NCI-H524 (cell line): ENCODE results near the gene GPR162.

Source experiments
- DNase-seq, 2 experiments: peaks; one replicate each; lab custom pipeline; 2025; lab: John Stamatoyannopoulos, UW

The GPR162 gene

GRCh38 chr12:6834873-6835272, 13.3 kb downstream of the GPR162 start:
- no peak for DNase-seq

- DNase-seq: no peak
Measured at GRCh38 chr12:6836851-6837250, 15.2 kb downstream of the GPR162 start.

GRCh38 chr12:6837370-6838060, 15.9 kb downstream of the GPR162 start:
- no peak for DNase-seq

- no peak for DNase-seq
Measured at GRCh38 chr12:6838854-6839253, 17.2 kb downstream of the GPR162 start.

GRCh38 chr12:6839482-6840201, 18.0 kb downstream of the GPR162 start:
- peak; percentile 96 to 97 for DNase-seq

GRCh38 chr12:6840330-6840729, 18.7 kb downstream of the GPR162 start:
- DNase-seq: peak in 1 of 2 experiments; percentile 94

- DNase-seq: peak in 1 of 2 experiments; percentile 50
Measured at GRCh38 chr12:6840761-6841515, 19.3 kb downstream of the GPR162 start, which contains the start of gene GNB3. TSS of gene GNB3 (plus strand) at chr12:6840925. CDS start at chr12:6841288, 363 bp downstream.

GRCh38 chr12:6842075-6842474, 20.5 kb downstream of the GPR162 start:
- no peak for DNase-seq

- no peak for DNase-seq
Measured at GRCh38 chr12:6843118-6843902, 21.7 kb downstream of the GPR162 start.

GRCh38 chr12:6845395-6845794, 23.8 kb downstream of the GPR162 start:
- DNase-seq: no peak

- DNase-seq: peak in 1 of 2 experiments; percentile 57
Measured at GRCh38 chr12:6846316-6846869, 24.8 kb downstream of the GPR162 start.

GRCh38 chr12:6847676-6848075, 26.1 kb downstream of the GPR162 start:
- DNase-seq: peak; percentile 26 to 65

GRCh38 chr12:6849427-6849826, 27.8 kb downstream of the GPR162 start:
- DNase-seq: no peak

- no peak for DNase-seq
Measured at GRCh38 chr12:6849976-6850560, 28.4 kb downstream of the GPR162 start.

- DNase-seq: no peak
Measured at GRCh38 chr12:6850796-6851152, 29.2 kb downstream of the GPR162 start.

GRCh38 chr12:6851153-6851920, 29.7 kb downstream of the GPR162 start, which contains the start of gene CDCA3:
TSS of gene CDCA3 (minus strand) at chr12:6851286. CDS start at chr12:6850952, 334 bp downstream.
- DNase-seq: peak; percentile 94 to 96

GRCh38 chr12:6851921-6852650, 30.5 kb downstream of the GPR162 start, which contains the start of gene USP5:
TSS of gene USP5 (plus strand) at chr12:6852150. CDS start at chr12:6852180, 30 bp downstream.
- DNase-seq: peak; percentile 98 to 99

- peak in 1 of 2 experiments; percentile 43 for DNase-seq
Measured at GRCh38 chr12:6852651-6853354, 31.2 kb downstream of the GPR162 start.

GRCh38 chr12:6853626-6854025, 32.0 kb downstream of the GPR162 start:
- DNase-seq: no peak
